SK-N-MC (cell line): ENCODE measurements around the gene KLF7.

Experiments
- EZH2 ChIP-seq: fragments of 200-600 bp; sonication (generic); IDR thresholded peaks from one replicate; pipeline ENCODE4 v1.6.1; 2017; ENCODE audit warnings: antibody characterized with exemption
- POLR2AphosphoS5 ChIP-seq: IDR thresholded peaks from 2 replicates; pipeline ENCODE4 v1.6.1; 2012; ENCODE audit warnings: mild to moderate bottlenecking, low read depth, low read length, borderline replicate concordance

GRCh38 chr2:207164006-207164831 lies 1.5 kb downstream of the KLF7 start:
- TF ChIP-seq POLR2AphosphoS5 (no peak), EZH2 (no peak)
